GM23338 (cell line): ENCODE measurements around the gene SLX4IP. TPM values are rescaled to one million over a fixed set of nuclear protein-coding genes. Genes with fewer than 3 reads are reported as not detected.

ENCODE experiments used
- ATAC-seq: fragments of 200-7000 bp; cut with Tn5 transposase; 3 replicates; pipeline ENCODE4 v1.9.1; 2020
- DNase-seq: peaks from one replicate; pipeline ENCODE4 v3.0.0-alpha.2; 2015; ENCODE audit warnings: low spot score
- H2AFZ ChIP-seq: fragments of 200-600 bp; sonication (generic); 2 replicates; pipeline ENCODE4 v1.8.0; 2016; ENCODE audit warnings: antibody characterized with exemption, mild to moderate bottlenecking, moderate library complexity
- H3F3A ChIP-seq: fragments of 200-600 bp; sonication (generic); replicated peaks from 2 replicates; pipeline ENCODE4 v1.8.0; 2017; ENCODE audit warnings: antibody characterized with exemption, mixed run types, low read depth
- H3K27ac ChIP-seq: fragments of 200-600 bp; sonication (generic); 2 replicates; pipeline ENCODE4 v1.6.1; 2016; ENCODE audit warnings: low read depth
- H3K27me3 ChIP-seq: fragments of 200-600 bp; sonication (generic); 2 replicates; pipeline ENCODE4 v1.8.0; 2016; ENCODE audit warnings: mild to moderate bottlenecking, mixed run types, moderate library complexity; ENCODE audit not compliant: insufficient read depth
- H3K36me3 ChIP-seq: fragments of 200-600 bp; sonication (generic); 2 replicates; pipeline ENCODE4 v1.8.0; 2016; ENCODE audit warnings: mild to moderate bottlenecking; ENCODE audit not compliant: insufficient read depth
- H3K4me1 ChIP-seq: fragments of 200-600 bp; sonication (generic); 2 replicates; pipeline ENCODE4 v1.8.0; 2016; ENCODE audit warnings: mild to moderate bottlenecking, moderate library complexity; ENCODE audit not compliant: insufficient read depth
- H3K4me2 ChIP-seq: fragments of 200-600 bp; sonication (generic); 2 replicates; pipeline ENCODE4 v1.7.1; 2017; ENCODE audit warnings: mixed run types
- H3K4me3 ChIP-seq: fragments of 200-600 bp; sonication (generic); 2 replicates; pipeline ENCODE4 v1.6.1; 2016; ENCODE audit warnings: mixed run types
- H3K79me2 ChIP-seq: fragments of 200-600 bp; sonication (generic); replicated peaks from 2 replicates; pipeline ENCODE4 v1.8.0; 2017; ENCODE audit warnings: mild to moderate bottlenecking; ENCODE audit not compliant: insufficient read depth
- H3K9me2 ChIP-seq: fragments of 200-600 bp; sonication (generic); 2 replicates; pipeline ENCODE4 v1.8.0; 2017; ENCODE audit not compliant: insufficient read depth
- H4K20me1 ChIP-seq: fragments of 200-600 bp; sonication (generic); replicated peaks from 2 replicates; pipeline ENCODE4 v1.8.0; 2017; ENCODE audit warnings: mild to moderate bottlenecking; ENCODE audit not compliant: insufficient read depth
- H3K27ac Mint-ChIP-seq: 2 replicates; pipeline ENCODE4 v1.8.0; 2020; ENCODE audit warnings: inconsistent platforms, mild to moderate bottlenecking, moderate library complexity, mixed read lengths
- H3K27me3 Mint-ChIP-seq: 3 replicates; pipeline ENCODE4 v1.8.0; 2022; ENCODE audit warnings: low read depth, mild to moderate bottlenecking, moderate library complexity, mixed read lengths, inconsistent platforms; ENCODE audit not compliant: insufficient read depth, poor library complexity
- H3K36me3 Mint-ChIP-seq: 3 replicates; pipeline ENCODE4 v1.8.0; 2021; ENCODE audit warnings: low read depth, mild to moderate bottlenecking, inconsistent platforms, moderate library complexity, mixed read lengths
- H3K4me1 Mint-ChIP-seq: 3 replicates; pipeline ENCODE4 v1.8.0; 2020; ENCODE audit warnings: mild to moderate bottlenecking, inconsistent platforms, mixed read lengths
- H3K4me3 Mint-ChIP-seq: 3 replicates; pipeline ENCODE4 v1.8.0; 2021; ENCODE audit warnings: moderate library complexity, mild to moderate bottlenecking, inconsistent platforms, mixed read lengths
- H3K9me3 Mint-ChIP-seq: 3 replicates; pipeline ENCODE4 v1.8.0; 2020; ENCODE audit warnings: moderate library complexity, mild to moderate bottlenecking, inconsistent platforms, mixed read lengths
- CTCF ChIP-seq, 2 experiments: fragments of 200-600 bp in 1 of 2; sonication (generic) in 1 of 2; conservative IDR thresholded peaks; 2 replicates each; pipeline versions ENCODE4 v1.5.1 to v1.6.1; 2016 to 2017; ENCODE audit warnings: antibody characterized with exemption in 2 of 2, low read depth in 2 of 2, mild to moderate bottlenecking in 2 of 2, moderate library complexity in 1 of 2
- ETS1 ChIP-seq: IDR thresholded peaks from 2 replicates; pipeline ENCODE4 v1.6.1; 2016; ENCODE audit warnings: antibody characterized with exemption
- JUNB ChIP-seq: IDR thresholded peaks from one replicate; pipeline ENCODE4 v1.6.1; 2016; ENCODE audit warnings: antibody characterized with exemption; ENCODE audit not compliant: unreplicated experiment
- REST ChIP-seq: IDR thresholded peaks from one replicate; pipeline ENCODE4 v1.6.1; 2018; ENCODE audit warnings: antibody characterized with exemption; ENCODE audit not compliant: unreplicated experiment
- ZNF114 ChIP-seq: fragments of 250-450 bp; sonication (Bioruptor Pico); IDR thresholded peaks from 2 replicates; pipeline ENCODE4 v1.5.0; 2020; ENCODE audit warnings: mild to moderate bottlenecking, moderate library complexity
- ZNF331 ChIP-seq: fragments of 250-450 bp; sonication (Bioruptor Pico); IDR thresholded peaks from 2 replicates; pipeline ENCODE4 v1.5.0; 2020; ENCODE audit warnings: low read depth, mild to moderate bottlenecking, moderate library complexity
- ZNF462 ChIP-seq: fragments of 250-450 bp; sonication (Bioruptor Pico); IDR thresholded peaks from 2 replicates; pipeline ENCODE4 v1.5.0; 2020; ENCODE audit warnings: mild to moderate bottlenecking, moderate library complexity
- polyA plus RNA-seq: library from polyadenylated mRNA; unstranded; fragments of >200 nt; fragmentation: Nextera tagmentation; extraction: Ambion mirVana; gene quantifications from 2 replicates; pipeline ENCODE4 v1.2.1, GENCODE V29; 2016
- total RNA-seq: library from RNA; depleted of rRNA; stranded (reverse); fragments of >200 nt; shearing (Covaris generic); gene quantifications from 2 replicates; pipeline ENCODE4 v1.2.3, GENCODE V29; 2014

SLX4IP gene
- total and polyA plus RNA-seq, 2 experiments from 2014 or later: 9.1 to 9.8 TPM

- TF ChIP-seq CTCF (conservative IDR thresholded peaks at IDR 0.05; ENCODE audit: low read depth in 2 of 2): no peak
- TF ChIP-seq ZNF331 (CRISPR knock-in tag): no peak
- no peak for TF ChIP-seq ETS1
Measured at GRCh38 chr20:10669843-10670446, 234.8 kb downstream of the SLX4IP start (continued).

GRCh38 chr20:10670501-10671220 lies 235.6 kb downstream of the SLX4IP start:
- Mint-ChIP-seq H3K9me3 (no peaks in the 10 kb centered on the region), H3K27ac (peak overlapping the region; percentile 44), H3K27me3 (peaks cover 18% of the 10 kb centered on the region), H3K36me3 (peaks cover 39% of the 10 kb centered on the region), H3K4me1 (peaks cover 65% of the 10 kb centered on the region), H3K4me3 (peak overlapping the region; percentile 91)
- Histone ChIP-seq H3K27me3 (peaks cover 8% of the 10 kb centered on the region; the same call in 1 of the 2 replicates), H3K4me2 (peak overlapping the region; percentile 99), H3K79me2 (peaks cover 73% of the 10 kb centered on the region), H3K9me2 (no peaks in the 10 kb centered on the region), H3K4me3 (peak overlapping the region; percentile 92), H4K20me1 (no peaks in the 10 kb centered on the region), H3K36me3 (no peaks in the 10 kb centered on the region), H3K27ac (no peak overlapping the region), H2AFZ (no peak overlapping the region), H3F3A (0 out of 2 replicates have a peak, but pooled peaks cover 5% of the 10 kb centered on the region), H3K4me1 (peaks cover 59% of the 10 kb centered on the region)
- no peak for ATAC-seq
- DNase-seq: no peak
- TF ChIP-seq ZNF331 (CRISPR knock-in tag): no peak
- no peak for TF ChIP-seq JUNB
- no peak for TF ChIP-seq ZNF462
- TF ChIP-seq REST: no peak
- TF ChIP-seq CTCF (conservative IDR thresholded peaks at IDR 0.05; ENCODE audit: low read depth in 2 of 2): no peak
- TF ChIP-seq ZNF114 (CRISPR knock-in tag): no peak
